Measurements from ENCODE around the gene MRC2. TPM values are rescaled to one million over a fixed set of nuclear protein-coding genes. Genes with fewer than 3 reads are reported as not detected.
A peak's percentile ranks its signal among the peaks of the same experiment; 100 is the strongest.

The MRC2 gene
- total and polyA plus RNA-seq, 9 of the 15 experiments (the other 6 are each of a cell fraction or from before 2014, with no cell fraction given): 0.28 to 11.5 (median 6.6) TPM

DNA sequence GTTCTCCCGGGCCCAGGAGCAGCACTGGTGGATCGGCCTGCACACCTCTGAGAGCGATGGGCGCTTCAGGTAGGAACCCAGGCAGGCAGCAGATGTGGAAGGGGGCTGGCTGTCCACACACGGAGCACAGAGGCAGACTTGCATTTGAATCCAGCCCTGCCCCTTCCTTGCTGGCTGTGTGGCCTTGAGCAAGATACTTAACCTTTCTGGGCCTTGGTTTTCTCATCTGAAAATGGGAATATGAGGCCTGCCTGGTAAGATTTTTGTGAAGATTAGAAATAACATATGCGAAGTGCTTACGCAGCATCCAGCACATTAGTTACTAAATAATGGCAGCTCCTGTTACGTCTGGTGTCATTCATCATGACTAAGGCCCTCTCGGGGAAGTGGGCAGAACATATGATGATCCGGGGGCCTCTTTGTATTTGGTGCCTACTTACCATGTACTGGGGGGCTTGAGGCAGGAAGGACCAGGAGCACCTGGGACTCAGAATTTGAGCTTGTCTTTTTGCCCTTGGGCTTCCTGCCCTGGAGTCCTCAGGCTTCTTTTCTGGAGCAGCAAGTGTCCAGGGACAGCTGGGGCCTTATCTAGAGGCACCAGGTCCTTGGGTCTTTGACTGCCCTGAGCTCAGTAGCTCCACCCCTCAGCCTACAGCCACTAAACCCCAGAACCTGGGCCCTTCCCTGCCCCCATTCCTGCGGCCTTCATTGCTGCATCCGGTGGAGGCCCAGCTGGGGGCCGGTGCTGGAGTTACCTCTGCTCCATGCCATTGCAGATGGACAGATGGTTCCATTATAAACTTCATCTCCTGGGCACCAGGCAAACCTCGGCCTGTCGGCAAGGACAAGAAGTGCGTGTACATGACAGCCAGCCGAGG lies 53.8 kb downstream of the MRC2 start (continued):
- TF ChIP-seq, protein P1, sequence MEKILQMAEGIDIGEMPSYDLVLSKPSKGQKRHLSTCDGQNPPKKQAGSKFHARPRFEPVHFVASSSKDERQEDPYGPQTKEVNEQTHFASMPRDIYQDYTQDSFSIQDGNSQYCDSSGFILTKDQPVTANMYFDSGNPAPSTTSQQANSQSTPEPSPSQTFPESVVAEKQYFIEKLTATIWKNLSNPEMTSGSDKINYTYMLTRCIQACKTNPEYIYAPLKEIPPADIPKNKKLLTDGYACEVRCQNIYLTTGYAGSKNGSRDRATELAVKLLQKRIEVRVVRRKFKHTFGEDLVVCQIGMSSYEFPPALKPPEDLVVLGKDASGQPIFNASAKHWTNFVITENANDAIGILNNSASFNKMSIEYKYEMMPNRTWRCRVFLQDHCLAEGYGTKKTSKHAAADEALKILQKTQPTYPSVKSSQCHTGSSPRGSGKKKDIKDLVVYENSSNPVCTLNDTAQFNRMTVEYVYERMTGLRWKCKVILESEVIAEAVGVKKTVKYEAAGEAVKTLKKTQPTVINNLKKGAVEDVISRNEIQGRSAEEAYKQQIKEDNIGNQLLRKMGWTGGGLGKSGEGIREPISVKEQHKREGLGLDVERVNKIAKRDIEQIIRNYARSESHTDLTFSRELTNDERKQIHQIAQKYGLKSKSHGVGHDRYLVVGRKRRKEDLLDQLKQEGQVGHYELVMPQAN (IDR thresholded peaks at IDR 0.05; ENCODE audit: borderline replicate concordance): peak; percentile 72
- TF ChIP-seq ZNF316 (IDR thresholded peaks at IDR 0.05): peak; percentile 89
- TF ChIP-seq, protein P2, sequence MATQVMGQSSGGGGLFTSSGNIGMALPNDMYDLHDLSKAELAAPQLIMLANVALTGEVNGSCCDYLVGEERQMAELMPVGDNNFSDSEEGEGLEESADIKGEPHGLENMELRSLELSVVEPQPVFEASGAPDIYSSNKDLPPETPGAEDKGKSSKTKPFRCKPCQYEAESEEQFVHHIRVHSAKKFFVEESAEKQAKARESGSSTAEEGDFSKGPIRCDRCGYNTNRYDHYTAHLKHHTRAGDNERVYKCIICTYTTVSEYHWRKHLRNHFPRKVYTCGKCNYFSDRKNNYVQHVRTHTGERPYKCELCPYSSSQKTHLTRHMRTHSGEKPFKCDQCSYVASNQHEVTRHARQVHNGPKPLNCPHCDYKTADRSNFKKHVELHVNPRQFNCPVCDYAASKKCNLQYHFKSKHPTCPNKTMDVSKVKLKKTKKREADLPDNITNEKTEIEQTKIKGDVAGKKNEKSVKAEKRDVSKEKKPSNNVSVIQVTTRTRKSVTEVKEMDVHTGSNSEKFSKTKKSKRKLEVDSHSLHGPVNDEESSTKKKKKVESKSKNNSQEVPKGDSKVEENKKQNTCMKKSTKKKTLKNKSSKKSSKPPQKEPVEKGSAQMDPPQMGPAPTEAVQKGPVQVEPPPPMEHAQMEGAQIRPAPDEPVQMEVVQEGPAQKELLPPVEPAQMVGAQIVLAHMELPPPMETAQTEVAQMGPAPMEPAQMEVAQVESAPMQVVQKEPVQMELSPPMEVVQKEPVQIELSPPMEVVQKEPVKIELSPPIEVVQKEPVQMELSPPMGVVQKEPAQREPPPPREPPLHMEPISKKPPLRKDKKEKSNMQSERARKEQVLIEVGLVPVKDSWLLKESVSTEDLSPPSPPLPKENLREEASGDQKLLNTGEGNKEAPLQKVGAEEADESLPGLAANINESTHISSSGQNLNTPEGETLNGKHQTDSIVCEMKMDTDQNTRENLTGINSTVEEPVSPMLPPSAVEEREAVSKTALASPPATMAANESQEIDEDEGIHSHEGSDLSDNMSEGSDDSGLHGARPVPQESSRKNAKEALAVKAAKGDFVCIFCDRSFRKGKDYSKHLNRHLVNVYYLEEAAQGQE (IDR thresholded peaks at IDR 0.05; ENCODE audit: borderline replicate concordance): peak; percentile 16; the same call in 1 of the 2 replicates
- TF ChIP-seq, protein P2 (CRISPR knock-in tag; IDR thresholded peaks at IDR 0.05; ENCODE audit: low read depth): peak; percentile 26; the same call in 1 of the 2 replicates
- TF ChIP-seq GABPA (tag; conservative IDR thresholded peaks at IDR 0.05; ENCODE audit: low read depth): peak; percentile 77
- peak; percentile 62; the same call in 1 of the 2 replicates for TF ChIP-seq MAFK (IDR thresholded peaks at IDR 0.05; ENCODE audit: low read length)
- no peak for TF ChIP-seq BDP1 (IDR thresholded peaks at IDR 0.05; ENCODE audit: insufficient read depth, insufficient read length)
- no peak for TF ChIP-seq PRMT5 (CRISPR knock-in tag; IDR thresholded peaks at IDR 0.05)
- no peak for TF ChIP-seq FIP1L1 (IDR thresholded peaks at IDR 0.05; ENCODE audit: low read depth, low read length, poor library complexity, severe bottlenecking)
- peak; percentile 56; the same call in 1 of the 2 replicates for TF ChIP-seq NCOA1 (IDR thresholded peaks at IDR 0.05; ENCODE audit: low read depth)
- TF ChIP-seq GABPB2 (CRISPR knock-in tag; conservative IDR thresholded peaks at IDR 0.05): no peak
- peak in 1 of 2 experiments; percentile 53; a peak in 1 of 4 replicates for TF ChIP-seq SRF (CRISPR knock-in tag; IDR thresholded peaks at IDR 0.05)
- no peak for TF ChIP-seq CBX5 (IDR thresholded peaks at IDR 0.05; ENCODE audit: borderline replicate concordance, low read depth)
- TF ChIP-seq ESRRA (IDR thresholded peaks at IDR 0.05; ENCODE audit: borderline replicate concordance, low read depth): peak; percentile 95
- no peak for TF ChIP-seq PTBP1 (IDR thresholded peaks at IDR 0.05; ENCODE audit: low read depth, low read length)
- peak; percentile 76 for TF ChIP-seq ATF7 (IDR thresholded peaks at IDR 0.05)
- TF ChIP-seq LEF1 (IDR thresholded peaks at IDR 0.05): peak; percentile 92
- TF ChIP-seq DACH1 (IDR thresholded peaks at IDR 0.05; ENCODE audit: partially characterized antibody): peak; percentile 83
- TF ChIP-seq SMARCC2 (IDR thresholded peaks at IDR 0.05; ENCODE audit: low read depth): peak; percentile 68
- TF ChIP-seq IRF2 (CRISPR knock-in tag; IDR thresholded peaks at IDR 0.05): no peak

All from K562 (cell line).